Myocyte (in vitro differentiated cells): Measurements from ENCODE around the gene LSM12. TPM values are rescaled to one million over a fixed set of nuclear protein-coding genes. Genes with fewer than 3 reads are reported as not detected.
"Not testable (repeated sequence)": the region's sequence is repeated elsewhere in the genome, so short reads cannot be mapped to it uniquely, and the experiment has no call there.

Experiments used
- DNase-seq: peaks from one replicate; pipeline ENCODE4 v3.0.0-alpha.2; 2012; ENCODE audit warnings: low read depth
- total RNA-seq: library from RNA; depleted of rRNA; stranded (reverse); fragments of >200 nt; gene quantifications from 2 replicates; pipeline ENCODE4 v1.2.3, GENCODE V29; 2014

Gene LSM12
- total RNA-seq, 1 donor from 2014 or later, result 40.2 TPM

GRCh38 chr17:44045486-44045885 lies 21.0 kb downstream of the LSM12 start:
- no peak for DNase-seq

GRCh38 chr17:44044071-44044470 lies 22.4 kb downstream of the LSM12 start:
- DNase-seq, result no peak

- DNase-seq, result no peak
These were observed 23.2 kb downstream of the LSM12 start for GRCh38 chr17:44043272-44043696.

GRCh38 chr17:44039829-44040635 lies 26.4 kb downstream of the LSM12 start:
- DNase-seq, result no peak

GRCh38 chr17:44038604-44039011 lies 27.9 kb downstream of the LSM12 start:
- DNase-seq, result peak; percentile 85

- DNase-seq, result peak; percentile 29
These were observed 29.0 kb downstream of the LSM12 start for GRCh38 chr17:44037471-44037870.

- not testable (repeated sequence) for DNase-seq
These were observed 31.8 kb downstream of the LSM12 start for GRCh38 chr17:44034688-44035087.

- no peak for DNase-seq
These were observed 32.5 kb downstream of the LSM12 start for GRCh38 chr17:44033861-44034408.

GRCh38 chr17:44030482-44030881 lies 36.0 kb downstream of the LSM12 start:
- peak; percentile 58 for DNase-seq

GRCh38 chr17:44029736-44030135 lies 36.7 kb downstream of the LSM12 start:
- DNase-seq, result peak; percentile 19

- DNase-seq, result peak; percentile 49
These were observed 41.6 kb downstream of the LSM12 start for GRCh38 chr17:44024853-44025252.

GRCh38 chr17:44024271-44024663 lies 42.2 kb downstream of the LSM12 start:
- DNase-seq, result peak; percentile 78

- no peak for DNase-seq
These were observed 42.8 kb downstream of the LSM12 start for GRCh38 chr17:44023545-44024270.

- no peak for DNase-seq
These were observed 44.2 kb downstream of the LSM12 start for GRCh38 chr17:44022246-44022645.

- not testable (repeated sequence) for DNase-seq
These were observed 45.2 kb downstream of the LSM12 start for GRCh38 chr17:44021227-44021626.

- DNase-seq, result peak; percentile 94
These were observed 51.9 kb downstream of the LSM12 start, which contains the start of gene TMEM101 for GRCh38 chr17:44014437-44015172. TSS of gene TMEM101 (minus strand) at chr17:44014963. CDS start at chr17:44014952, 11 bp downstream.

GRCh38 chr17:44014133-44014436 lies 52.4 kb downstream of the LSM12 start:
- DNase-seq, result no peak

GRCh38 chr17:44012874-44013273 lies 53.6 kb downstream of the LSM12 start:
- DNase-seq, result no peak

GRCh38 chr17:44012391-44012790 lies 54.1 kb downstream of the LSM12 start:
- DNase-seq, result no peak

GRCh38 chr17:44011876-44012275 lies 54.6 kb downstream of the LSM12 start:
- DNase-seq, result no peak

- DNase-seq, result no peak
These were observed 55.4 kb downstream of the LSM12 start for GRCh38 chr17:44010966-44011647.
